Activated naive CD4-positive, alpha-beta T cell treated with anti-CD3 and anti-CD28 coated beads, Interleukin-2, amount 50 U/mL, for 72 hours (primary cell): ENCODE measurements around the gene KCNH3. TPM values are rescaled to one million over a fixed set of nuclear protein-coding genes. Genes with fewer than 3 reads are reported as not detected.
"Not testable (repeated sequence)": the region's sequence is repeated elsewhere in the genome, so short reads cannot be mapped to it uniquely, and the experiment has no call there.

ENCODE experiments used
- ATAC-seq, 2 donors: fragments of 150-1000 bp; cut with Tn5 transposase; 2 replicates each; pipeline ENCODE4 v1.10.0; 2021; ENCODE audit warnings: mild to moderate bottlenecking in 2 of 2, moderate library complexity in 2 of 2
- DNase-seq, 2 donors: peaks; one replicate each; pipeline ENCODE4 v3.0.0; 2021 to 2022; ENCODE audit warnings: low spot score in 2 of 2
- H3K27ac Mint-ChIP-seq, 2 donors: one replicate each; pipeline ENCODE4 v1.8.0; 2022; ENCODE audit warnings: mild to moderate bottlenecking in 2 of 2, mixed read lengths in 2 of 2
- H3K36me3 Mint-ChIP-seq, 2 donors: one replicate each; pipeline ENCODE4 v1.8.0; 2022; ENCODE audit warnings: mixed read lengths in 2 of 2
- H3K9me3 Mint-ChIP-seq, 2 donors: one replicate each; pipeline ENCODE4 v1.8.0; 2022; ENCODE audit warnings: mixed read lengths in 2 of 2
- total RNA-seq, 2 donors: library from RNA; stranded (reverse); gene quantifications; one replicate each; pipeline ENCODE4 v1.2.3, GENCODE V29; 2022

Gene KCNH3
- total RNA-seq, 2 donors from 2014 or later: 0.39 to 6.3 TPM

GRCh38 chr12:49518914-49519573, 19.8 kb upstream of the KCNH3 start:
- ATAC-seq: peak in 1 of 2 donors; percentile 70
- Mint-ChIP-seq H3K36me3 (peaks cover 0 to 5% of the 10 kb centered on the region in 2 donors), H3K27ac (peak overlapping the region in 1 of 2 donors; percentile 60), H3K9me3 (no peaks in the 10 kb centered on the region)
- DNase-seq: no peak

DNA sequence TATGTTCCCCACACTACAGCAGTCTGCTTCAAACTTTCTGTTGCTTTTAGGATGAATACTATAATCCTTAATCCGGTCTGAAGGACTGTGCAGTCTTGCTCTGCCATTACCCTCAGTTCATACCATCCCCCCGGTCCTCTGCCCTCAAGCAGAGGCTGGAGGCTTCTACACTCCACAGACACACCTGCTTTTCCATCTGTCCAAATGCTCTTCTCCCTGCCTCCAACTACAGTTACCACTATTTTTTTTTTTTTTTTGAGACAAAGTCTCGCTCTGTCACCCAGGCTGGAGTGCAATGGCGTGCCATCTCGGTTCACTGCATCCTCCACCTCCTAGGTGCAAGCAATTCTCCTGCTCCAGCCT, 19.3 kb upstream of the KCNH3 start:
- Mint-ChIP-seq H3K27ac (peak overlapping the region in 1 of 2 donors; percentile 60), H3K9me3 (no peaks in the 10 kb centered on the region), H3K36me3 (peaks cover 0 to 5% of the 10 kb centered on the region in 2 donors)
- ATAC-seq (no peak), DNase-seq (no peak)

DNA sequence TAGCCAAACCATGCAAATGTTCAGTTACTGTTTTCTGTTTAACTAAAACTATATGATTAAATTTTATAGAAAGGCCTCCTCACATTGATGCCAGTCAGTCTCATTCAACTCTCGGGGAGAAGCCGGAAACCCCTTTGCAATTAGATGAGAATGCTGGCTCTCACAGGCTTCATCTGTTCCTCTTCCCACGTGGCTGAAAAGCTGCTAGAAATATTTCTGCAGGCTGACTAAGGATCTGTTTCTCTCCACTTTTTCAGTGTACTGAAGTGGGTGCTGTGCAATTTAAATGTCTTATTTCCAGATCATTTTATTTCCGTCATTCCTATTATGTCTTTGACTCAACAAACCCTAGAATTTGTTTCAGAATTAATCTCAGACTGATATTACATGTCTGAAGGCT, 17.4 kb upstream of the KCNH3 start:
- DNase-seq (no peak), ATAC-seq (no peak)
- no peak overlapping the region for H3K27ac Mint-ChIP-seq
- H3K9me3 Mint-ChIP-seq: no peaks in the 10 kb centered on the region
- H3K36me3 Mint-ChIP-seq: peaks cover 5% of the 10 kb centered on the region in 2 donors

DNA sequence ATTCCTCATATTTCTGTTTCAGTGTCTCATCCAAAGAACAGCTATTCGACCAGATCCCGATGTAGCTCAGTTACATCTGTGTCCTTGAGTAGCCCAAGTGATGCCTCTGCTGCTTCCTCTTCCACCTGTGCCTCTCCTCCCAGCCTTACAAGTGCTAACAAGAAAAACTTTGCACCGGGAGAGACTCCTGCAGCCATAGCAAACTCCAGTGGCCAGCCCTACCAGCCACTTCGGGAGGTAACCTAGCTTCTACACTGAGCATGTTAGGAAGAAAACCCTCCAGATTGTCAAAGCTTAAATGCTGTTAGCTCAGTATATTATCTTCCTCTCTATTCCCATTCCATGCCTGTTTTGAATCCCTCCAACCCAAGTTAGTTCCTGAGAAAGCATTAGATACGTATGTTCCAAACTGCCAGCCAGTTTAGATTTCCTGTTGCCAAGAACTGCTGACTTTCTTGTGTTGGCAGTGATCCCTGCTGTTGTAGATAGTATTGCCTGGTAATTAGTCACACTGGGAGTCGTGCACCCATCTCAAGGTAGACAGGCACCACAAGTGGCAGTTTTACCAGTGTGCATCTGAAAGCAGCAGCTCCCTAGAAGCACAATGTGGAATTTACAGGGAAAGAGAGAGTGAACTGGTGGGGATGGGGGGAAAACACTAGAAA, 14.0 kb upstream of the KCNH3 start:
- Mint-ChIP-seq H3K27ac (no peak overlapping the region), H3K36me3 (peaks cover 5% of the 10 kb centered on the region in 2 donors), H3K9me3 (no peaks in the 10 kb centered on the region)
- no peak for DNase-seq
- no peak for ATAC-seq

DNA sequence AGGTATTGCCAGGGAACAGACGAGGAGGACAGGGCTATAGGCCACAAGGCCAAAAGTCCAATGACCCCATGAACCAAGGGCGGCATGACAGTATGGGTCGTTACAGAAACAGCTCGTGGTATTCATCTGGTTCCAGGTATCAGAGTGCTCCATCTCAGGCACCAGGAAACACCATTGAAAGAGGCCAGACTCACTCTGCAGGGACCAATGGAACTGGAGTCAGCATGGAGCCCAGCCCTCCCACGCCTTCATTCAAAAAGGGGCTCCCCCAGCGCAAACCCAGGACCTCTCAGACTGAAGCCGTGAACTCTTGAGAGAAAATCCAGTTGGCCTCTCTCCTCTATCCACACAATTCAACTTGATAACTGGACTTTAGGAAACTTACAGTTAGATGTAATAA, 12.9 kb upstream of the KCNH3 start:
- peaks cover 0 to 5% of the 10 kb centered on the region in 2 donors for H3K36me3 Mint-ChIP-seq
- H3K9me3 Mint-ChIP-seq: no peaks in the 10 kb centered on the region
- ATAC-seq: no peak
- no peak for DNase-seq
- H3K27ac Mint-ChIP-seq: no peak overlapping the region

DNA sequence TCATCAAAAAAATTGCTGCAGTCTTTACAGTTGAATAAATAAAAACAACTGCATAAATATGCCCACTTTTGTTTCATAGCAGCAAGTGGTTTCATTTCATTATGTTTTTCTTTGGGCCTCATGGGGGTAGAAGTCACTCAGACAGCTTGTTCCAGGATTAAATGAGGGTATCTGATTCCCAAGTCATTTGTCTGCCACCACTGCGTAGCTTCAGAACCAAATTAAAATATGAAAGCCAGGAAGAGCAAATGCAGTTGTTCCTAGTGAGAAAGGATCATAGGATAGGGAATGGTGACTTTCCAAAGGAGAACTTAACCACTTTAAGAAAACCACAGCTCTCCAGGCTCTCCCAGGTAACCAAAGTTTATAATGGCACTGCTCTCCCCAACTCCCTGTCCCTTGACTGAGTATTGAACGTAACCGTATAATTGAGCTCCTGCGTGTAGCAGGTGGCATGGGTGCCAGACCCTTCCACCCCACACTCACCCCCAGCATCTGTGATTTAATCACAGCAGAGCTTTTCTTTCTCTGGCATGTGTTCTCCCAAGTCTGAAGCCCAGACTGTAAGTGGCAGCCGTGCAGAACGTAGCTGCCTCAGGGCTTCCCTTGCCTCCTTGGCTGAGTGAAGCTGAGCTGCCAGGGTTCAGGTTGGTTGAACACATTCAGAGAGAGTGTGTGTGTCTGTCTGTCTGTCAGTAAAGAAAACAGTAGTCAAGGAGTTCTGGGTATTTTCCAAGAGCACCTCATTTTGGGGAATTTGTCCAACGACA, 11.3 kb upstream of the KCNH3 start:
- DNase-seq: no peak
- Mint-ChIP-seq H3K27ac (no peak overlapping the region), H3K36me3 (peaks cover 0 to 5% of the 10 kb centered on the region in 2 donors), H3K9me3 (no peaks in the 10 kb centered on the region)
- ATAC-seq: no peak

- H3K36me3 Mint-ChIP-seq: peaks cover 0 to 5% of the 10 kb centered on the region in 2 donors
- no peak overlapping the region for H3K27ac Mint-ChIP-seq
- ATAC-seq (no peak), DNase-seq (no peak)
- H3K9me3 Mint-ChIP-seq: no peaks in the 10 kb centered on the region
Observed at GRCh38 chr12:49529414-49529813, 9.4 kb upstream of the KCNH3 start.

- Mint-ChIP-seq H3K36me3 (no peaks in the 10 kb centered on the region), H3K27ac (no peak overlapping the region), H3K9me3 (no peaks in the 10 kb centered on the region)
- DNase-seq (no peak), ATAC-seq (no peak)
Observed at GRCh38 chr12:49531745-49532144, 7.1 kb upstream of the KCNH3 start.

- Mint-ChIP-seq H3K9me3 (no peaks in the 10 kb centered on the region), H3K36me3 (no peaks in the 10 kb centered on the region), H3K27ac (no peak overlapping the region)
- ATAC-seq (no peak), DNase-seq (no peak)
Observed at GRCh38 chr12:49533331-49533730, 5.5 kb upstream of the KCNH3 start.

- not testable (repeated sequence) for H3K9me3 Mint-ChIP-seq, DNase-seq
Observed at GRCh38 chr12:49534122-49534521, 4.7 kb upstream of the KCNH3 start.

GRCh38 chr12:49534731-49535278, 4.0 kb upstream of the KCNH3 start:
- no peak for DNase-seq
- no peak for ATAC-seq
- Mint-ChIP-seq H3K36me3 (no peaks in the 10 kb centered on the region), H3K27ac (no peak overlapping the region), H3K9me3 (no peaks in the 10 kb centered on the region)

More at GRCh38 chr12:49534122-49534521, 4.7 kb upstream of the KCNH3 start:
- ATAC-seq, H3K27ac Mint-ChIP-seq, H3K36me3 Mint-ChIP-seq: not testable (repeated sequence)

DNA sequence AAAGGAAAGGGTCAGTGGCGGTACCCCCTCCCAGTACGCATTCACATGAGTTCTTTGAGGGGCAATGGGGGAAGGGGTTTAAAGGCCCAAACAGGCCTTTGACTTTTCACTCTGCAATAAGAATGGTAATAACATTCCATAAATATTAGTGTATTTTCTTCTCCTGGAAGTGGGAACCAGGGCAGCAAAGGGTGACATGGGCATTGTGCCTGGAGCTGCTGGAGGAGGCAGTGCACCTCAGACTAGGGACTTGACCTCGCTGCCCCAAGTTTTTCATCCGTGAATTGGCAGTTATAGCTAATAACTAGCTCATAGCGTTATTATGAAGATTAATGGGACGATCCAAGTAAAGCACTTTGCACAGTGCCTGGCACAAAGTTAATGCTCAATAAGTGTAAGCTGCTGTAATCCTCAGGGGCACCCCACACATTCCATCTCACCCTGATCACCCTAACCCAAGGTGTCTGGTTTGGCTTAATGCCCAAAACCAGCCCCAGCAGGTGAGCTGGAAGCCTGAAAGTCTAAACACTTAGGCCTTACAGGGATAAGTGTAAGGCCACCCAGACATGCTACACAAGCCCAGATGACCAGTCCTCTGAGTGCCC, 2.8 kb upstream of the KCNH3 start:
- Mint-ChIP-seq H3K9me3 (no peaks in the 10 kb centered on the region), H3K36me3 (no peaks in the 10 kb centered on the region), H3K27ac (no peak overlapping the region)
- no peak for DNase-seq
- ATAC-seq: no peak

DNA sequence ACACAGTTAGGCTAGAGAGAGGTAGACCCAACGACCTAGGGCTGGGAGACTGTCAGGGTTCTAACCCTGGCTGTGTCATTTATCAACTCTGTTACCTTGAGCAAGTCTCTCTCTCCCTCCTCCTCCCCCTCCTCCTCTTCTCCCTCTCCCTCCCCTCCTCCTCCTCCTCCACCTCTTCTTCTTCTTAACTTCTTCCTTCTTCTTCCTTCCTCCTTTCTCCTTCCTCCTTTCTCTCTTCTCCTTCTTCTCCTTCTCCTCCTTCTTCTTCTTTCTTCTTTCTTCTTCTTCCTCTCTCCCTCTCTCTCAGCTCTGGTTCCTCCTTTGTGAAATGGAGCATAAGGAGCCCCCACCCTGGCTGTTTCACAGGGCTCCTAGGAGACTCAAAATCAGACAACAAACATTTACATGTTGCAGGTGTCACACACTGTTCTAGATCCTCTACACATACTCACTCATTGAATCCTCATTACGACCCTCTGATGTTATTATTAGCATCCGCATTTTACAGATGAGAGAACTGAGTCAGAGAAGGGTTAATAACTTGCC, 2.2 kb upstream of the KCNH3 start:
- Mint-ChIP-seq H3K9me3 (no peaks in the 10 kb centered on the region), H3K27ac (no peak overlapping the region), H3K36me3 (no peaks in the 10 kb centered on the region)
- DNase-seq (no peak), ATAC-seq (no peak)

GRCh38 chr12:49537231-49537751, 1.5 kb upstream of the KCNH3 start:
- ATAC-seq (no peak), DNase-seq (no peak)
- Mint-ChIP-seq H3K27ac (no peak overlapping the region), H3K9me3 (no peaks in the 10 kb centered on the region), H3K36me3 (no peaks in the 10 kb centered on the region)

DNA sequence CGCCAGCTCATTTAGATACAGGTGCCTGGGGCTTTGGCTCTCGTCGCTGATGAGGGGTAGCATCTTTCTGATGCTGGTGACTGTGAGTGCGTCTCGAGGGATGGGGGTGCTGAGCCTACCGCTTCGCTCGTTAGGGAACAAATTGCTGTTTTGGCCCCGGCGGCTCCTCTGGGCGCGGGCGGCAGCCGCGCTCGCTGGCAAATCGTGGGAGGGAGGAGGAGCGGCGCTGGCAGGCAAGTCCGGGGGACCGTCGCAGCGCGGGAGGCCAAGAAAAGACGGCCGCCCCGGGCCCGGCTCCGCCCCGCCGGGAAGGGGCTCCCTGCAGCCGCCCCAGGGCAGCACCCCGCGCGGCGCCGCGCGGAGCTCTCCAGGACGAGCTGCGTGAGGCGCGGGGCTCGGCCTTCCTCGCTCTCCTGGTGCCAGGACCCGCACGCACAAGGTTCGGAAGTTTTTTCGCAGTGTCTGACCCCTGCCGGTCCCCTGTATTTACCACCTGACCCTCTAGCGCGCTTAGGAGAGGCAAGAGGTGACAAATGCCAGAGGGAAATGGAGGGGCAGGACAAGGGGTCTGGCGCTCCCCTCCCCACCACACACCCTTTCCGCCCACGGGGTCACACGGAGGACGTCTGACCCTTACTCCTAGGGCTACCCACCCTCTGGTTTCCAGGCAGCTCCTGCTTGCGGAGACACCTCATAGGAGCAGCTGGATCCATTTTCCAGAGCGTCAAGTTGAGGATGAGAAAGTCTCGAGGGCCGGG, 899 bp upstream of the KCNH3 start:
- H3K27ac Mint-ChIP-seq: no peak overlapping the region
- no peak for DNase-seq
- ATAC-seq: peak; percentile 21
- H3K9me3 Mint-ChIP-seq: no peaks in the 10 kb centered on the region
- H3K36me3 Mint-ChIP-seq: no peaks in the 10 kb centered on the region
